GM12891 (cell line): ENCODE measurements around the gene PRKN.

ENCODE experiments used
- POLR2A ChIP-seq: IDR thresholded peaks from 2 replicates; pipeline ENCODE4 v1.6.1; 2011; ENCODE audit warnings: low read depth, low read length, control low read depth
- POLR2AphosphoS5 ChIP-seq: IDR thresholded peaks from 2 replicates; pipeline ENCODE4 v1.6.1; 2011; ENCODE audit warnings: low read depth, low read length, control low read depth
- POU2F2 ChIP-seq: IDR thresholded peaks from 2 replicates; pipeline ENCODE4 v1.6.1; 2011; ENCODE audit warnings: low read depth, mild to moderate bottlenecking, control low read depth, low read length, moderate library complexity

DNA sequence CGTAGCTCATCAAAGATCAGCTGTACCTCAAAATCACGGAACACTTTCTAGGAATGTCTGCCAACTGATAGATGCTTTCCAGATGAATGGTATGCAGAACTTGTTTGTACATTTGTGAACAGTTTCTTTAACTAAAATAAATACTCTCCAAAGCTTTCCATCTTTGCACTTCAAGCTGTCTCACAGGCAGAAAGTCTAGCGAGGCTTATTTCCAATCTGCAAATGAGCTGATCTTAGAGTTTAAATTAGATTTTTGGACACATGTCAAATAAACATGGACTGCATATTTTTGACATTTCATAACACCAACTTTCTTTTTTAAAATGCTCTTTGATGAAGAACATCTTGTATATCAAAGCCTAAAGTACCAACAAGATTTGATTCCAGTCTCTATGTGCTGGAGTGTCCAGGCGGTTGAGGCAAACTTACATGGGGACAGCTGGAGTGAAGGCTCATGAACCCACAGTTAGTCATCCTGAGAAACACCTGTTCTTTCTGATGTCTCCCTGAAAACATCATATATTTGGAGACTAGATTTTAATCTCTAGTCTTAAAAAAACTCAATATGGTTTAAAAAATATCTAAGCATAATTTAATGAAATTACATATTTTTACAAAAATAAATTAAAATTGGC, 1185.1 kb downstream of the PRKN start:
- TF ChIP-seq POLR2A (no peak), POU2F2 (no peak), POLR2AphosphoS5 (no peak)
